Activated naive CD4-positive, alpha-beta T cell (primary cell): Measurements from ENCODE around the gene PDGFD.

Source experiments
- DNase-seq, 4 experiments: peaks; one replicate each; lab custom pipeline; 2025; lab: John Stamatoyannopoulos, UW

Gene PDGFD

DNA sequence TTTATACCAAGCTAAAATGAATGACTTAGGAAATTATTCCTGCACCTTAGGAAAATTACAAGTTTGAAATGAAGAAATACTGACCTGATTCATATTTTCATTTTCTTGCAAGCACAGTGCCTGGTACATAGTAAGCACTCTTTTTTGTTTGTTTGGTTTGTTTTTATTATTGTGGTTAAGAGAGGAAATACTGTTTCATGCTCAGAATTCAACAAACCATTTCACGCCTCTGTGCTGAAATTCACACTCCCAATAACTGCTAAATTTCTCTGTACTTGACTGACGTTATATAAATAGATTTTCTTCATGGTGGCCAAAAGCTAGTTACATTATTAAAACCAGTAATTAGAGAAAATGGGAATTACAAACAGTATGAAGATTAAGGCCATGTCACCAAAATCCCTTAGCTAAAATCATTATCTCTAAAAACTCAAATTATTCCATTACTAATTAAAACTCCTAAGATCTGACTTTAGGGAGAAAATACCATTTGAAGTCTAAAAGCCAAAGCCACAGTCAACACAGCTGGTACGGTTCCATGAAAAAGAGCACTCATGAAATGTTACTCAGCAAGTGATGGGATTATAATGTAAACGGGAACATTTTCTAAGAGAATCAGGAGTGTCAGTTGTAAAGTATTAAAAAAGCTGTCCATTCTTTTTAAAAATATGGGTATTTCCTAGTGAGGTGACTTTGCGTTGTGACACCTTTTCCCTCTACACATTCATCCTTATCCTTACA, 205.3 kb downstream of the PDGFD start:
- DNase-seq: no peak

- no peak for DNase-seq
Observed at GRCh38 chr11:103953797-103954486, 210.0 kb downstream of the PDGFD start.

DNA sequence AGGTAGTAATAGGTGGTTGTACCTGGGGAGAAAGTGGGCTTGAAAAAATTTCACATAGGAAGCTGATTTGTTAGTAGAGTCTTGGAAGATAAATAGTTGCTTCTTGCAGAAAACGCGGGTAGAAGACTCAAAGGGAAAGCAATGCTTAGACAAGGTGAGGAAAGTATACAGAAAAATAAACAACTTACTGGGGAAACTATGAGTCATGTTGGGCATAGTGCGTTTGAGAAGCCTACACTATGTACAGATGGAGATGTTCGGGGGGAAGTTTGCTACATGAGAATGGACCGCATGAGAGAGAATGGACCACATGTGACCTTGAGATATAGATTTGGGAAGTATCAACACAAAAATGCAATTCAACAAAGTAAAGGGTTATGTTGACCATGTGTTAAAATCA, 214.2 kb downstream of the PDGFD start:
- DNase-seq: no peak

GRCh38 chr11:103948187-103948763, 215.7 kb downstream of the PDGFD start:
- DNase-seq: no peak

DNA sequence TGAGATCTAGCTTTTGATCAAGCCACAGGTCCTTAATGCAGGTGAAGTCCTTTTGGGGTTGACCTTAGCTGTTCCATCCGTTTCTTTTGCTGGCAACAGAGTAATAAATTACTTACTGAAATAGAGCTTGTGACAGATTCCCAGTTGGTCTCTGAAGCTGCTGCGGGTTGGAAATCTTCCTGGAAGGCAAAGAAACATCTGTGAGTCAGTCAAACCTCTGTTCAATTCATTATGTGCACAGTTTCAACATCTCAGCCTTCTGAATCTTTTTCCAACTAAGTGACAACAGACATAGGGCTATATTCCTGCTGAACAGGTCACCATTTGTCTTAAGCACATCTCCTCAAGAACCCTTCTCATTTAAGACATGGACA, 216.4 kb downstream of the PDGFD start:
- no peak for DNase-seq

DNA sequence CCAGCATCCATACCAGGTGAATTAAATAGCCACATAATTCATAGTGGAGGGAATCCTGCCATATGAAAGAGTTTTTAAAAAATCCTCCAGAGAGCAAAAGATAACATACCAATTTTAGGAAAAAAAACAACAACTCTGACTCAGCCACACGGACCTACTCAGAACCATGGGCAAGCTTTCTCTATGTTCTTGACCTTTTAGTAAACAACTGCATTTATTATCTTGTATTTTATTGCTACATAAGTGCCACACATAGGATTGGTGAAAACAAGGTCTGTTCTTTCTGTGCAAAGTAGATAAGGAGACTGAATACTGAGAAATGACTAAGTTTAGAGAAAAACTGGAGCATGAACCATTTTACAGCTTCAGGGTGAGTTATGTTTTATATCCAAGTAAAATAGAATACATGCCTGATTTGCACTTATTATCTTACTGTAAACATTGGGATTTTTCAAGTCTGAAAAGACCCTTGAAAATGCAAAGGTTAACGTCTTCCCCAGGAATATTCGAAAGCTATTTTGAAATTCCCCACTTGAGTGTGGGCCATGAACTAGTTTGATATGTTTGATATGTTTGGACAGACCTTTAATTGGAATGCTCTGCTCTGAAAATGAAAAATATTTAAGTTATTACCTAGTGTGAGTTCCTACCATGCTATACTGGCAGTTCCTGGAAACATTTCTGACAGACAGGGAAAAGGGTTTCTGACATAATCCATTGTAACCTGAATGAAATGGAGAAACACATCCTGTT, 217.0 kb downstream of the PDGFD start:
- DNase-seq: no peak

GRCh38 chr11:103944251-103944940, 219.6 kb downstream of the PDGFD start:
- DNase-seq: no peak

- DNase-seq: no peak
Observed at GRCh38 chr11:103942646-103943045, 221.3 kb downstream of the PDGFD start.

DNA sequence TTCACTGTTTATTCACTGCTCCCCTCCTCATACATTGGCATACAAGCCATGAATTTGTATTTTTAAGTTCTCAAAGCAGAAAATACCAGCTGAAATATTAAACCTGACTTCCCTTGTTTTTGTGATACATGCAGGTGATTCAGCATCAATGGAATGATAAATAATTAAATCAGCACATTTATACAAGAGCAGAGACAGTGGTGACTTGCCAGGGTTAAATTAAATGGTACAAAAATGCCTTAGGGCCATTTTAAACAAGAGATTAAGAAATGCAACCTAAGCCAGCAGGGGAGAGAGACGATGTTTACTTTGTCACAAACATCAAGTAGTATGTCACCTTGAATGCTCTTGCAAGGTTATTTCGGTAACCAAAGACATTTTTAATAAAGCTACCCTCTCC, 223.4 kb downstream of the PDGFD start:
- DNase-seq: no peak

GRCh38 chr11:103939694-103940093, 224.3 kb downstream of the PDGFD start:
- no peak for DNase-seq

DNA sequence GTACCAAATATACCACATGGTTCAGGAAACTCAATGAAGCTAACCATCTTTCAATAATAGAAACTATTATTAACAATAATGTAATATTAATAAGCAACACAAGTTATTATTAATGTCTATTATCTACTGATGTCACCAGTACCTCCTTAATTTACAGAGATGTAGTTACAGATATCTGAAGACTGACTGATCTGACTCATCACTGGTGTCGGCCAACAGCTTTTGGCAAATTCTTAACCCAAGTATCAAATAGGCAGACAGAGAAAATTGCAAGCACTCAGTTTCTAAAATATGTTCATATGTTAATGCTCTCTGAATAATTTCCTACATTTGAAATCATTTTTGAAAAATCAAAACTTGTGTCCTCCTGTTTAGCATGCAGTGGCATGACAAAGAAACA, 227.9 kb downstream of the PDGFD start:
- no peak for DNase-seq

GRCh38 chr11:103935219-103935618, 228.7 kb downstream of the PDGFD start:
- no peak for DNase-seq

DNA sequence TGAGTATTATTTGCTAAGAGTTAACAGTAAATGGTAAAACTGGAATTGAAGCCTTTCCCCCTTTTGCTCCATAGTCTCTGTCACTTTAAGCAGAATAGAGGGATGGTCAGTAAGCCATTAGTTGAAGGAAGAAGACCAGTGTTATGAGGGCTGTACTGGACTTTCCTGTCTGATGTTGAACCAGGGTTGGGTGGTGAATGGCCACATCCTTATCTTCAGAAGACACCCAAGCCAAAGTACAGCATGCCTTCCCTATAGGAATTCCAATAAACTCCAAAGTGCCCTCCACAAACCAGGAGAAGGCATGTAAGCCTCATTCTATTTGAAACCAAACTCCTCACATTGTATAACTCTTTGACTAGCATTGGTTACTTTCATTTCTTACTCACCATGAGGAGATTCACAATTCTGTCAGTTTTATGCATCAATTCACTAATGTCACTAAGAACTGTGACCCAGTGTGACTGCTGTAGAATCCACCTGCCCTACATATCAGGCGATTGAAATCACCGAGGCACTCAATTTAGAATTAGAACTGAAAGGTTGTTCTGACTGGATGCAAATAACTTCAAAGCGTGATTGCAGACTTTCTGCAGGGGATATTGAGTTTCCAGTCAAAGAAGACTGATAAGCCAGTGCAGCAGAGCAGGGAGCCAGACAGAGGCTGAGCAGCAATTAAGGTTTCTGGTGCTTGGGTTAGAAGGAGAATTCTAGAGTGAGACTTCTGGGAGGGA, 234.6 kb downstream of the PDGFD start:
- DNase-seq: no peak

- no peak for DNase-seq
Observed at GRCh38 chr11:103928802-103929161, 235.2 kb downstream of the PDGFD start.

DNA sequence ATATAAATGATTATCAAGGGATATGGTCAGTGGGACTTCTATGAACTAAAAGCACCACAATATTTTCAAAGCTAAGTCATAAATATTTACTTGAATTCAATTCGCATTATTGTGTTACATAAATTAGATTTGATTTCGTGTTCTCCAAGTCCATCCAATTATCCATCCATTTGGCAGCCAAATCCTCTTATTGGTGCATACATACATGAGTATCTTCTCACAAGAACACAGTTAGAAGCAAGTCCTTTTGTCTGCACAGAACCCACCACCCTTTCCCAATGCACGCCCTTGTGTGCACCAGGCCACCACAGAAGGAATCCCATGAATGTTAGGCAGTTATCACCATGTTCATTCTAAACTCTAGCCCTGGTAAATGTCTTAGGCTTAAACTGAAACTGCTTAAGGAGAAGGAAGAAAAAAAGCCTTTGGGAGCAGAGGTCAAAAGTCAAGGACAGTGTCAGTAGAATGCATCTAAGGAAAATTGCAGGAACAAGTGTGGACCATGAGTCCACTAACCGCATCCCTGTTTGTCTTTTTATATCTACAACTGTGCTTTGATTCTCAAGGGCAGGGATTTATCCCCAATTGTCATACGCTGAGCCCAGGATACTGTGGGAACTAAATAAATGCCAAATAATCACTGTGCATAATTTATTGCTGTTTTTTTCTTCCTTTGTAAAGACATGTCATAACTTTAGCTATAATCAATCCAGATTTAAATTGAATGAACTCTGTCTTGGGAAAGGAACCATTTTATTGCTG, 235.7 kb downstream of the PDGFD start:
- DNase-seq: no peak

DNA sequence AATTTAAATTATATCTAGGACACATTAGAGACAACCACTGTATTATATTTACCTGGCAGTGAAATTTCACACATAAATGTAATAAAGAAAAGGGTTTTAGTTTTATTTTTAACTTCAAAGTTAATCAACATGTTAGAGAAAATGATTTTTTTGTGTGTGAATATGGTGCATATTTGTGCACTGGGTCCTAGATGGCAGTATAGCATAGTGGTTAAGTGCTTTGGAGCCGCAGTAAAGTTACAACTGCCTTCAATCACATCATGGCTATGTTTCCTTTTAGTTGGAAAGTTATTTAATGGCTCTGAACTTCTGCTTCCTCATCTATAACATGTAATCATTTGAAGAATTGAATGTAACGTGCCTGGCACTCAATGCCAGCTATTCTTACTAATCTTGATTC, 236.4 kb downstream of the PDGFD start:
- DNase-seq: no peak

DNA sequence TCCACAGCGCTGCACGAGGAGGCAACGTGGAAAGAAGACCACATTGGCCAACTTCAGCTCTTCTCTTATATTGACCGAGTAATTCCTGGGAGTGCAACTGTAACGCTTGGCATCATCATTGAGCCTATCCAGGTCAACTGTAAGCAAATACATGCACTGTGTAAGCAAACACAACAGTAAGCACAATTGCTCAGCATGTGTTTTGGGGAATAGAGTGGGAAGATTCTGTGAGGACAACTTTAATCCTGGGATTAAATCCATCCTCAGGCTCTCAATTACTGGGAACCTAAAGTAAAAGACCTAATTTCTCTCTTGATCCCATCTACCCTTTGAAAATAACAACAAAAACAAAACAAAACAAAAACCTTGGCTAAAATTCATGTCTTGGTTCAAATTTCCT, 237.0 kb downstream of the PDGFD start:
- DNase-seq: no peak

DNA sequence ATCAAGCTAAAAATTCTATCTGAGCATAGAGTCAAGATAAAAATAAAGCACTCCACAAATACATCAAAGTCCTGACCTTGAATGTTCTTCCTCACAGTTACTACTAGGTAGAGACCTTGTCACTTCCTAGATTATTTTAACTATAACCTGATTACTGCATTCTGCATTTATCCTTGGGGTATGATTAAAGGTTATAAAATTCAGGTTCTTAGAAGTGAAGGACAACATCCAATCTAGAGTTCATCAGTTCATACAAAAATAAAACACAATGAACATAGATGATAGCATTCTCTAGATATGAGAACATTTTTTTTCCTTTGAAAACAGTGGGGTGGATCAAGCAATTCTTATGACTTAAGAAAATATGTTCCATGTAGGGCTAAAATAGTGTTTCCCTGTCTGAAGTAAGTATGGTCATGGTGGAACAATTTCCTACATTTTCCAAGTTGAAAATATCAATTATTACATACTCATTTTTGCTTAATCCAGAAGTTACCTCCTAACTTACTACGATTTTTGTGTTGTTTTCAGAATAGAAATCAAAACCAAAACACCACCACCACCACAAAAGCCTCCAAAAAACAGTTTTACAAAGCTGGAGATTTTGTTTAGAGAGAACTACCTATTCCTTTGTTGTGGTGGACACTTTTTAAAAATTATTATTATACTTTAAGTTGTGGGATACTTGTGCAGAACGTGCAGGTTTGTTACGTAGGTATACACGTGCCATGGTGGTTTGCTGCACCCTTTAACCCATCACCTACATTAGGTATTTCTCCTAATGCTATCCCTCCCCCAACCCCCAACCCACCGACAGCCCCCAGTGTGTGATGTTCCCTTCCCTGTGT, 239.6 kb downstream of the PDGFD start:
- DNase-seq: no peak

- DNase-seq: no peak
Observed at GRCh38 chr11:103923451-103923931, 240.5 kb downstream of the PDGFD start.

- DNase-seq: no peak
Observed at GRCh38 chr11:103920933-103921332, 243.0 kb downstream of the PDGFD start.
